ENCODE data around the gene PRICKLE2.

Gene PRICKLE2

GRCh38 chr3:64138046-64138445, 87.2 kb downstream of the PRICKLE2 start:
- H3K27me3 ChIP-seq, result no peaks in the 10 kb centered on the region
- H3K36me3 ChIP-seq, result no peaks in the 10 kb centered on the region
- no peaks in the 10 kb centered on the region for H3K4me1 ChIP-seq (ENCODE audit: control insufficient read depth in 1 of 2, insufficient read depth in 1 of 2, low read depth in 1 of 2, low read length in 1 of 2)
- H3K27ac ChIP-seq, result no peak overlapping the region
- no peak for TF ChIP-seq CTCF (IDR thresholded peaks at IDR 0.05)
- H3K9me3 ChIP-seq, result no peaks in the 10 kb centered on the region
- no peak overlapping the region for H3K4me3 ChIP-seq (ENCODE audit: low read depth in 1 of 2, low read length in 1 of 2)

GRCh38 chr3:64134882-64135281, 90.4 kb downstream of the PRICKLE2 start:
- Histone ChIP-seq H3K36me3 (no peaks in the 10 kb centered on the region), H3K27ac (no peak overlapping the region), H3K9me3 (no peaks in the 10 kb centered on the region), H3K4me1 (ENCODE audit: control insufficient read depth in 1 of 2, insufficient read depth in 1 of 2, low read depth in 1 of 2, low read length in 1 of 2) (no peaks in the 10 kb centered on the region), H3K27me3 (no peaks in the 10 kb centered on the region), H3K4me3 (ENCODE audit: low read depth in 1 of 2, low read length in 1 of 2) (no peak overlapping the region)
- TF ChIP-seq CTCF (IDR thresholded peaks at IDR 0.05), result no peak

- H3K4me3 ChIP-seq (ENCODE audit: low read depth in 1 of 2, low read length in 1 of 2), result no peak overlapping the region
- no peak overlapping the region for H3K27ac ChIP-seq
- peaks cover 4% of the 10 kb centered on the region for H3K27me3 ChIP-seq
- no peaks in the 10 kb centered on the region for H3K36me3 ChIP-seq
- H3K9me3 ChIP-seq, result no peaks in the 10 kb centered on the region
- TF ChIP-seq CTCF (IDR thresholded peaks at IDR 0.05), result no peak
- H3K4me1 ChIP-seq (ENCODE audit: control insufficient read depth in 1 of 2, insufficient read depth in 1 of 2, low read depth in 1 of 2, low read length in 1 of 2), result no peaks in the 10 kb centered on the region
Observed at GRCh38 chr3:64133987-64134386, 91.3 kb downstream of the PRICKLE2 start.

GRCh38 chr3:64133272-64133671, 92.0 kb downstream of the PRICKLE2 start:
- H3K9me3 ChIP-seq, result no peaks in the 10 kb centered on the region
- peaks cover 6% of the 10 kb centered on the region for H3K27me3 ChIP-seq
- no peak overlapping the region for H3K4me3 ChIP-seq (ENCODE audit: low read depth in 1 of 2, low read length in 1 of 2)
- no peaks in the 10 kb centered on the region for H3K36me3 ChIP-seq
- TF ChIP-seq CTCF (IDR thresholded peaks at IDR 0.05), result no peak
- H3K27ac ChIP-seq, result no peak overlapping the region
- H3K4me1 ChIP-seq (ENCODE audit: control insufficient read depth in 1 of 2, insufficient read depth in 1 of 2, low read depth in 1 of 2, low read length in 1 of 2), result no peaks in the 10 kb centered on the region

- Histone ChIP-seq H3K4me3 (ENCODE audit: low read depth in 1 of 2, low read length in 1 of 2) (no peak overlapping the region), H3K27ac (no peak overlapping the region), H3K36me3 (no peaks in the 10 kb centered on the region), H3K9me3 (no peaks in the 10 kb centered on the region), H3K4me1 (ENCODE audit: control insufficient read depth in 1 of 2, insufficient read depth in 1 of 2, low read depth in 1 of 2, low read length in 1 of 2) (no peaks in the 10 kb centered on the region), H3K27me3 (peaks cover 9% of the 10 kb centered on the region)
- no peak for TF ChIP-seq CTCF (IDR thresholded peaks at IDR 0.05)
Observed at GRCh38 chr3:64131725-64132469, 93.4 kb downstream of the PRICKLE2 start.

Data from neutrophil (primary cell).